ENCODE data around the gene JOSD1.

Gene JOSD1

GRCh38 chr22:38731703-38732161 is 31.0 kb upstream of the JOSD1 start:
- no peaks in the 10 kb centered on the region for H3K9me3 ChIP-seq (ENCODE audit: control insufficient read depth, insufficient read depth, low read length)
- H3K27me3 ChIP-seq (ENCODE audit: control insufficient read depth, insufficient read depth, low read length), result no peaks in the 10 kb centered on the region
- peaks cover 55% of the 10 kb centered on the region for H3K36me3 ChIP-seq (ENCODE audit: control insufficient read depth, insufficient read depth, low read length)
- no peak overlapping the region for H3K9ac ChIP-seq (ENCODE audit: low read depth, low read length)
- no peak overlapping the region for H3K4me3 ChIP-seq (ENCODE audit: low read depth, low read length)
- H3K4me1 ChIP-seq (ENCODE audit: control insufficient read depth, insufficient read depth, low read length), result no peaks in the 10 kb centered on the region

GRCh38 chr22:38730411-38730871 is 29.7 kb upstream of the JOSD1 start:
- no peak overlapping the region for H3K4me3 ChIP-seq (ENCODE audit: low read depth, low read length)
- no peaks in the 10 kb centered on the region for H3K4me1 ChIP-seq (ENCODE audit: control insufficient read depth, insufficient read depth, low read length)
- H3K9me3 ChIP-seq (ENCODE audit: control insufficient read depth, insufficient read depth, low read length), result no peaks in the 10 kb centered on the region
- no peak overlapping the region for H3K9ac ChIP-seq (ENCODE audit: low read depth, low read length)
- peaks cover 63% of the 10 kb centered on the region for H3K36me3 ChIP-seq (ENCODE audit: control insufficient read depth, insufficient read depth, low read length)
- H3K27me3 ChIP-seq (ENCODE audit: control insufficient read depth, insufficient read depth, low read length), result no peaks in the 10 kb centered on the region

- peaks cover 67% of the 10 kb centered on the region for H3K36me3 ChIP-seq (ENCODE audit: control insufficient read depth, insufficient read depth, low read length)
- no peaks in the 10 kb centered on the region for H3K9me3 ChIP-seq (ENCODE audit: control insufficient read depth, insufficient read depth, low read length)
- H3K9ac ChIP-seq (ENCODE audit: low read depth, low read length), result no peak overlapping the region
- H3K4me1 ChIP-seq (ENCODE audit: control insufficient read depth, insufficient read depth, low read length), result no peaks in the 10 kb centered on the region
- H3K4me3 ChIP-seq (ENCODE audit: low read depth, low read length), result no peak overlapping the region
- no peaks in the 10 kb centered on the region for H3K27me3 ChIP-seq (ENCODE audit: control insufficient read depth, insufficient read depth, low read length)
Observed at GRCh38 chr22:38729946-38730345, 29.2 kb upstream of the JOSD1 start.

GRCh38 chr22:38728871-38729796 is 28.4 kb upstream of the JOSD1 start:
- no peaks in the 10 kb centered on the region for H3K9me3 ChIP-seq (ENCODE audit: control insufficient read depth, insufficient read depth, low read length)
- no peaks in the 10 kb centered on the region for H3K27me3 ChIP-seq (ENCODE audit: control insufficient read depth, insufficient read depth, low read length)
- H3K36me3 ChIP-seq (ENCODE audit: control insufficient read depth, insufficient read depth, low read length), result peaks cover 73% of the 10 kb centered on the region
- H3K4me3 ChIP-seq (ENCODE audit: low read depth, low read length), result no peak overlapping the region
- H3K9ac ChIP-seq (ENCODE audit: low read depth, low read length), result no peak overlapping the region
- H3K4me1 ChIP-seq (ENCODE audit: control insufficient read depth, insufficient read depth, low read length), result no peaks in the 10 kb centered on the region

- Histone ChIP-seq H3K27me3 (ENCODE audit: control insufficient read depth, insufficient read depth, low read length) (no peaks in the 10 kb centered on the region), H3K9me3 (ENCODE audit: control insufficient read depth, insufficient read depth, low read length) (no peaks in the 10 kb centered on the region), H3K9ac (ENCODE audit: low read depth, low read length) (no peak overlapping the region), H3K4me1 (ENCODE audit: control insufficient read depth, insufficient read depth, low read length) (no peaks in the 10 kb centered on the region), H3K4me3 (ENCODE audit: low read depth, low read length) (no peak overlapping the region), H3K36me3 (ENCODE audit: control insufficient read depth, insufficient read depth, low read length) (peaks cover 80% of the 10 kb centered on the region)
Observed at GRCh38 chr22:38727530-38728451, 27.0 kb upstream of the JOSD1 start.

GRCh38 chr22:38727123-38727522 is 26.4 kb upstream of the JOSD1 start:
- H3K9ac ChIP-seq (ENCODE audit: low read depth, low read length), result no peak overlapping the region
- no peak overlapping the region for H3K4me3 ChIP-seq (ENCODE audit: low read depth, low read length)
- peaks cover 86% of the 10 kb centered on the region for H3K36me3 ChIP-seq (ENCODE audit: control insufficient read depth, insufficient read depth, low read length)
- H3K4me1 ChIP-seq (ENCODE audit: control insufficient read depth, insufficient read depth, low read length), result no peaks in the 10 kb centered on the region
- no peaks in the 10 kb centered on the region for H3K27me3 ChIP-seq (ENCODE audit: control insufficient read depth, insufficient read depth, low read length)
- H3K9me3 ChIP-seq (ENCODE audit: control insufficient read depth, insufficient read depth, low read length), result no peaks in the 10 kb centered on the region

GRCh38 chr22:38725900-38726655 is 25.3 kb upstream of the JOSD1 start:
- H3K36me3 ChIP-seq (ENCODE audit: control insufficient read depth, insufficient read depth, low read length), result peaks cover 92% of the 10 kb centered on the region
- H3K4me1 ChIP-seq (ENCODE audit: control insufficient read depth, insufficient read depth, low read length), result no peaks in the 10 kb centered on the region
- H3K4me3 ChIP-seq (ENCODE audit: low read depth, low read length), result no peak overlapping the region
- no peak overlapping the region for H3K9ac ChIP-seq (ENCODE audit: low read depth, low read length)
- H3K9me3 ChIP-seq (ENCODE audit: control insufficient read depth, insufficient read depth, low read length), result no peaks in the 10 kb centered on the region
- H3K27me3 ChIP-seq (ENCODE audit: control insufficient read depth, insufficient read depth, low read length), result no peaks in the 10 kb centered on the region

- H3K9me3 ChIP-seq (ENCODE audit: control insufficient read depth, insufficient read depth, low read length), result no peaks in the 10 kb centered on the region
- H3K4me1 ChIP-seq (ENCODE audit: control insufficient read depth, insufficient read depth, low read length), result no peaks in the 10 kb centered on the region
- no peak overlapping the region for H3K4me3 ChIP-seq (ENCODE audit: low read depth, low read length)
- peaks cover 88% of the 10 kb centered on the region for H3K36me3 ChIP-seq (ENCODE audit: control insufficient read depth, insufficient read depth, low read length)
- no peaks in the 10 kb centered on the region for H3K27me3 ChIP-seq (ENCODE audit: control insufficient read depth, insufficient read depth, low read length)
- H3K9ac ChIP-seq (ENCODE audit: low read depth, low read length), result no peak overlapping the region
Observed at GRCh38 chr22:38724926-38725571, 24.3 kb upstream of the JOSD1 start.

- Histone ChIP-seq H3K4me1 (ENCODE audit: control insufficient read depth, insufficient read depth, low read length) (no peaks in the 10 kb centered on the region), H3K4me3 (ENCODE audit: low read depth, low read length) (no peak overlapping the region), H3K27me3 (ENCODE audit: control insufficient read depth, insufficient read depth, low read length) (no peaks in the 10 kb centered on the region), H3K9ac (ENCODE audit: low read depth, low read length) (no peak overlapping the region), H3K36me3 (ENCODE audit: control insufficient read depth, insufficient read depth, low read length) (peaks cover 81% of the 10 kb centered on the region), H3K9me3 (ENCODE audit: control insufficient read depth, insufficient read depth, low read length) (no peaks in the 10 kb centered on the region)
Observed at GRCh38 chr22:38724176-38724575, 23.4 kb upstream of the JOSD1 start.

- H3K4me3 ChIP-seq (ENCODE audit: low read depth, low read length), result no peak overlapping the region
- no peak overlapping the region for H3K9ac ChIP-seq (ENCODE audit: low read depth, low read length)
- no peaks in the 10 kb centered on the region for H3K27me3 ChIP-seq (ENCODE audit: control insufficient read depth, insufficient read depth, low read length)
- no peaks in the 10 kb centered on the region for H3K4me1 ChIP-seq (ENCODE audit: control insufficient read depth, insufficient read depth, low read length)
- H3K36me3 ChIP-seq (ENCODE audit: control insufficient read depth, insufficient read depth, low read length), result peaks cover 69% of the 10 kb centered on the region
- H3K9me3 ChIP-seq (ENCODE audit: control insufficient read depth, insufficient read depth, low read length), result no peaks in the 10 kb centered on the region
Observed at GRCh38 chr22:38721551-38721950, 20.8 kb upstream of the JOSD1 start.

GRCh38 chr22:38720350-38720749 is 19.6 kb upstream of the JOSD1 start:
- H3K36me3 ChIP-seq (ENCODE audit: control insufficient read depth, insufficient read depth, low read length), result peaks cover 69% of the 10 kb centered on the region
- no peaks in the 10 kb centered on the region for H3K9me3 ChIP-seq (ENCODE audit: control insufficient read depth, insufficient read depth, low read length)
- H3K4me1 ChIP-seq (ENCODE audit: control insufficient read depth, insufficient read depth, low read length), result no peaks in the 10 kb centered on the region
- no peak overlapping the region for H3K4me3 ChIP-seq (ENCODE audit: low read depth, low read length)
- no peaks in the 10 kb centered on the region for H3K27me3 ChIP-seq (ENCODE audit: control insufficient read depth, insufficient read depth, low read length)
- no peak overlapping the region for H3K9ac ChIP-seq (ENCODE audit: low read depth, low read length)
